Suppressor macrophage treated with lipopolysaccharide for 4 hours (primary cell): Measurements from ENCODE around the gene EPM2AIP1.
A peak's percentile ranks its signal among the peaks of the same experiment; 100 is the strongest.

Experiments used
- DNase-seq: peaks from one replicate; pipeline ENCODE4 v3.0.0-alpha.2; 2020

The EPM2AIP1 gene

GRCh38 chr3:36944641-36945270 is 48.2 kb downstream of the EPM2AIP1 start, which contains the start of gene TRANK1:
TSS of gene TRANK1 (minus strand) at chr3:36945054. CDS start at chr3:36944809, 245 bp downstream.
- peak; percentile 77 for DNase-seq

GRCh38 chr3:36944012-36944640 is 48.8 kb downstream of the EPM2AIP1 start:
- DNase-seq, result peak; percentile 50

- no peak for DNase-seq
These were observed 49.3 kb downstream of the EPM2AIP1 start for GRCh38 chr3:36943601-36944000.

GRCh38 chr3:36942638-36943248 is 50.2 kb downstream of the EPM2AIP1 start:
- no peak for DNase-seq

- DNase-seq, result no peak
These were observed 51.3 kb downstream of the EPM2AIP1 start for GRCh38 chr3:36941658-36942057.

- no peak for DNase-seq
These were observed 51.8 kb downstream of the EPM2AIP1 start for GRCh38 chr3:36941162-36941561.

GRCh38 chr3:36937492-36937891 is 55.4 kb downstream of the EPM2AIP1 start:
- no peak for DNase-seq
